NCI-H2029 (cell line): ENCODE data around the gene S100A5.
A peak's percentile ranks its signal among the peaks of the same experiment; 100 is the strongest.

Experiments
- DNase-seq: peaks from one replicate; lab custom pipeline; 2025; lab: John Stamatoyannopoulos, UW

The S100A5 gene

DNA sequence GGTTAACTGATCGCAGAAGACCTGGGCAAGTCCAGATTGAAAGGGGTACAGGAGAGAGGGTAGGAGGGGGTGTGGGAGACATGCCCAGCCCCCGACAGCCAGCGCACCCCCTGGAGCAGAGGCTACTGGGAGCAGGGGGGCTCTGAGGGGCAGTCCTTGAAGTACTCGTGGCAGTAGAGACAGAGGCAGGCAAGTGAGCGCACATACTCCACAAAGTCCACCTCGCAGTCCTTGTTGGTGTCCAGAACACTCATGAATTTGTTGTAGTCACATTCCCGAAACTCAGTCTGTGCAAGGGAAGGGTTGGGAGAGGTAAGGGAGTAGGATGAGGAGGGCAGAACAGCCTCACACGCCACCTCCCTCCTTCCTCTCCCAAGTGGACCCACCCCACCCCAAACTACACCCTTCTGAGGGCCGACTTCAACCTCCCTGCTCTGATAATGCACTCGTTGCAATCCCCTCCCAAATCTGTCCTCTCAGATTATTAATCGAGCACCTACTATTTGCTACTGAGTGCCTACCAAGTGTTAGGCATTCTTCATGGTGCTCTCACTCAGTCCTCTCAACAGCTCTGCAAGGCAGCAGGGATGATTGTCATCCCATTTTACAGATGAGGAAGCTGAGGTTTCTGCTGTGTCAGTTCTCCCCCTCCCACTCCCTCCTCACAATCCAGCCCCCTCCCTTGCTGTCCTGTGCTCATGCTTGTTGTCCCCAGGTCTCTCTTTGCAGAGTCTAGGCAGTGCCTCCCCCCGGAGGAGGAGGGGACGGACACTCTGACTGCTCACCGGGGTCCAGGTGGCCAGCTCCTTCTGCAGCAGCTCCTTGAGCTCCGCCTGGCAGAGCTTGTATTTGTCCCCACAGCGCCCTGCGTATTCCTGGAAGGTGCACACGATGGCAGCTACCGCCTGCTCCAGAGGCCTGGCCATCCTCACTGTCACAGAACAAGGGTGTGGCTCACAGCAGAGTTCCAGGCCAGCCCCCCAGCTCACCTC lies 7.1 kb upstream of the S100A5 start:
- DNase-seq: no peak

GRCh38 chr1:153546796-153547559 lies 6.2 kb upstream of the S100A5 start:
- DNase-seq: no peak

DNA sequence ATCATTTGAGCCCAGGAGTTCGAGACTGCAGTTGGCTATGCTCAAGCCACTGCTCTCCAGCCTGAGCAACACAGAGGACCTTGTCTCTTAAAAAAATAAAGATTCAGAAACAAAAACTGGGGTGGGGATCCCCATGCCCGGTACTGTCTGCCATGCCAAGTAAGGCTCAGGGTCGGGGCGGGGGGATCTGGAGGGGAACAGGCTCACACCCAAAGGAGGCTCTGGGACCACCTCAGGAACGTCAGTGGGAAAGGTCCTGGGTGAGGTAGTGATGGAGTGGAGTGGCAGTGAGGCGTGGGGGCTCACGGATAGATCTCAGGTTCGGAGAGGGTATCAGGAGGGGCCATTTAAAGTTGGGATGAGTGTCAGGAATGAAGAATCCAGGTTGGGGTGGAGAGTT lies 5.6 kb upstream of the S100A5 start:
- DNase-seq: no peak

DNA sequence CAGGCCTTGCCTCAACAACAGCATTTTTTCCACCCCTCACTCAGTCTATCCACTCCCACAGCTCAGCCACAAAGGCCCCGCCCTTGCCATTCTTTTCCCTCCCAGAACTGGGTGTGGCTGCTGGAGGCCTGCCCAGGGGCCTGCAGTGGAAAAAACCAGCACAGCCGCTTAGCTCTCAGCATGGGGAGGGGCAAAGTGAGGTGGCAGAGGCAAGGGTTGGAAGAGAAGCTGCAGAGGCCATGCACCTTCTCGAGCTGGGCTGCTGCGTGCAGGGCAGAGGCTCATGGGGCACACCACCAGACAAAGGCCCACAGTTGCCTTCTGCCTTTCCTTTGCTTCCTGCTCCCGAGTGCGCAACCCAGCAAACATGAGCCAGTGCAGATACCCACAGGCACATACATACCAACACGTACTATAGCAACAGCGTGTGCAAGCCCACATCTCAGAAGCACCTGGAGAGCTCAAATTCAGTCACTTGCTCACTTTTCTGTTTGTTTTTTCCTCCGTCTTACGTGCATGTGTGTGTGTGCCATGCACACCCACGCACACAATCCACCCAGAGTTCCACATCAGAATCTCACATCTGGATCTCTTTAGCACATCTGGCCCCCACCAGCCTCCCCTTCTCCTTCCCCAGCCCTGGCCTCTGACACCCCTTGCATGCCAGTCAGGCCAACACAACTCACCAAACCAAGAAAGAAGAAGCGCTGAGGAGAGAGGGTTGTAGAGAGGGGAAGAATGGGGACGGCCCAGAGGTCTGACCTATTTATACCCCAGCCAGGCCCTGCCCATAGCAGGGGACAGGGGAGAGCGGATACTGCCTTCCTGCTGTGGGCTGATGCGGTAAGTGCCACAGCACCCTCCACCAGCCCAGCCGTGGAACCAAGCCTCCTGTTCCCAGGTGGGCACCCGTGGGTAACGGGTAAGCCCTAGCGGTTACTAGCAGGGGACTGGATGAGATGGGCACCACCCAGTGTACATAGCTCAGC lies 4.6 kb upstream of the S100A5 start, which contains the start of gene S100A4:
S100A4 (minus strand) TSS at position 740 of the 989 bp plus-strand sequence. CDS start 1,012 bp downstream, outside the sequence.
- peak; percentile 84 for DNase-seq

DNA sequence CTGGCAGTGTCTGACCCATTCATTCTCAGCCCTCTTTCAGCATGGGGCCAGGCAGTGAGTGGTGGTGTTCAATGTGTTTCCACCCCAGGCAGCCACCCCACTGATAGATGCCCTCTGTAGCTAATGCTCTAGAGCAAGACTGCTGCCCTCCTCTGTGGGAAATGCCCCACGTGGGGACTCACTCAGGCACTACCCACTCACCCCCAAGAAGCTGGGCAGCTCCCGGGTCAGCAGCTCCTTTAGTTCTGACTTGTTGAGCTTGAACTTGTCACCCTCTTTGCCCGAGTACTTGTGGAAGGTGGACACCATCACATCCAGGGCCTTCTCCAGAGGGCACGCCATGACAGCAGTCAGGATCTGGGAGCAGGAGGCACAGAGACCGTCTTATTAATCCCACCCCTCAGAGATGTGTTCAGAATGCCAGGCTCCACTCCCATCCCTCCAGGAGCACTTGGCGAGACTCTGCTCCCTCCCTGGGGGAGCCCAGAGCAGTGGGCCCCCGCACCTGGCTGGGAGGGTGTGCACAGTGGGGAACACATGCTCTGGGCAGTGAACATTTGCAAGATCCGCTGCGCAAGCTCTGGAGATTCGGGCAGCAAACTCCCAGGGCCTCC lies 3.8 kb upstream of the S100A5 start:
- DNase-seq: no peak

GRCh38 chr1:153543736-153544135 lies 3.0 kb upstream of the S100A5 start:
- no peak for DNase-seq

DNA sequence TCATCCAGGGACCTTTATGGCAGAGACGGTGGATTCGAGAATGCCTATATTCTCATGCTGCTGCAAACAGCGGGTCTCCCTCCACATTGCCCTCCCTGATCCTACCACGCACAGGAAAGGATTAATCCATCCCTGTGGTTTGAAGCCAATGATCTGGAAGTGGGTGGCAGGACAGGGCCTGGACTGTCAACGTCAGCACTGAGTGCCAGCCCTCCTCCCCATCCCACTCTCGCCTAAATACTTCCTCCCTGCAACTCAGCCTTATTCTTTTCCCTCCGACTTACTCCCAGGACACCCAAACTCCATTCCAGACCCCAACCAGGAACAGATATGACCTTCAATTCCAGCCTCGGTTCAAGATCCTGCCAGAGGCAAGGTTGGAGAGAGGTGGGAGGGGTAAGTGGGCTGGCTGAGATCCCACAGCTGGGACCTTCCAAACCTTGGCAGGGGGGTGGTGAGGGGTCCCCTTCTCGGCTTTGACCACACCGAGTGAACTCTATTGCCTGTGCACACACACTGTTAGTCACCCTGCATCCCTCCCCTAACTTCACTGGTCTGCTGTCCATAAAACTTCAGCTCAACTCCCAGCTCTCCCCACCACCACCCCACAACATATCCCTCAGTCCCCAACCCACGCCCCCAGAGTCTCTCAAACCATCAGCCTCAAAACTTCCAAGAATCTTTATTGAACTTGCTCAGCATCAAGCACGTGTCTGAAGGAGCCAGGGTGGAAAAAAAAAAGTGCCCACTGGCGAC lies 2.4 kb upstream of the S100A5 start:
- no peak for DNase-seq

- no peak for DNase-seq
Observed at GRCh38 chr1:153541641-153542590, 1.2 kb upstream of the S100A5 start.

GRCh38 chr1:153539395-153540093 lies 1.2 kb downstream of the S100A5 start:
- peak; percentile 56 for DNase-seq

GRCh38 chr1:153538315-153538821 lies 2.4 kb downstream of the S100A5 start:
- peak; percentile 72 for DNase-seq

DNA sequence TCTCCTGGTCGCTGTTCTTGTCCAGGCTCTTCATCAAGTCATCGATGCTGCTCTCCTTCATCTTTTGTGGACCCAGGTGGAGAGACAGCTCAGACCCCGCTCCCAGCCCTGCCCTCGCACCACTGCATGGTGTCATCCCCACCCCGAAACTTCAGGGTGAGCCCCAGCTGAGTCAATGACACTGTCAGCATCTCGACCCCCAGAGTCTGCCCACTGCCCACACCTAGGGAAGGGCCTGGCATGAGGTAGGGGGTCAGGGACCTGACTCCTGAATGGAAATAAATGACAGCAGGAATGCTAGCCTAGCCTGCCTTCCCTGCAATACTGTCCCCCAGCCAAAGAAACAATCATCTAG lies 3.4 kb downstream of the S100A5 start:
- DNase-seq: no peak

DNA sequence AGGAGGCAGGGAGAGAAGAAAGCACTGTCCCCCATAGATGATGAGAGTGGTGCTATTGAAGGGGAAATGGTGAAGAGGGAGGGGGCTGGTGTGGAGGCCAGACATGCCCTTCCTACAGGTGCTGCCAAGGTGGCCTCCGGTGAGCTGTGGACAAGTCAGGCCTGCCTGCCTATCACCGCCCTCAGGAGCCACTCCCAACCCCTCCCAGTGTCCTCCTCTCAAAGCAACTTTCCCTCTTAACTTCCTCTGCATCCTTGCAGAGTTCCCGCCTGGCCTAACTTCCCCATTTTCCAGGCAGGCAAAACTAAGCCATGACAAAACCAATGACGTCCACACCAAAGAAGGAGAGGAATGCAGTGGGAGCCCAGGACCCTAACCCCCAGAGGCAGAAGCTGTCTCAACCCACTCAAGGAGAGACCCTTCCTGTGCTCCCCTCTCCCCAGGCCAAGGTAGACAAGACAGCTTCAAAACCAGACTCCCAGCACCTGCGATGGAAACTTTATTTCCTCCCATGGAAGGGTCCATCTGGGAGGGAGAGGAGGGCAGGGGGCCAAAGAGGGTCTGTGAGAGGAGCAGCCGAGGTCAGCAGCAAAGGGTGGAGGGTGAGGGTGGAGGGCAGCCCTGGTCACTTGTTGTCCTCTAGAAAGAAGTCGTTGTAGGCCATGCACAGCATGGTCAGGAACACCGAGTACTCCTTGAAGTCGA lies 3.9 kb downstream of the S100A5 start:
- no peak for DNase-seq

DNA sequence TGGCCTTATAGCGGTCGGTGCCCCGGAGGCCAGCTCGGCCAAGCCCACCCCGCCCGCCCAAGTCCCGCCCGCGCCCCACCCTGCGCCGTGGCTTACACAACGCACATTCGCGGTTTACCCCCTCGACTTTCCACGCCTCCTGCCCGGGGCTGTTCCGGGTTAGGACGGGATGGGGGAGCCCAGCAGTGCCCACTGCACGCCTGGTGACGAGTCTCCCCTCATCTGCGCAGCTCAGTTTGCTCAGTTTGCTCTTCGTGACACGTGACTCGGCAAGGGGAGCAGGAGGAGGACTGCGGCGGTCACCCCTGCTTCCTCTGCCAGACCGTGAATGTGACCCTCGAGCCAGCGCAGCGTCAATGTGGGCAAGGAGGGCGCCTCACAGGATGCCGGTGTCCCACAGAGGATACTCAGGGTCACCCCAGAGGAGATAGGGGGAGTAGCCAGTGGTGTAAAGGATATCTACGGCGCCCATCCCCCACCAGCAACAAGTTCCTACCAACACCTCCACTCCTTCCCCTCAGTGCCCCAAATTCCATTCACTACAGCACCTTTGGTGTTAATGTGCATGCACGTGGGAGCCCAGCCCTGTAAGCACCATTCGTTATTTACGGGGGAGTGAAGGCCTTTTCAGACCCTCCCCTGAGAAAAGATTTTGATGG lies 4.6 kb downstream of the S100A5 start:
- DNase-seq: peak; percentile 32

DNA sequence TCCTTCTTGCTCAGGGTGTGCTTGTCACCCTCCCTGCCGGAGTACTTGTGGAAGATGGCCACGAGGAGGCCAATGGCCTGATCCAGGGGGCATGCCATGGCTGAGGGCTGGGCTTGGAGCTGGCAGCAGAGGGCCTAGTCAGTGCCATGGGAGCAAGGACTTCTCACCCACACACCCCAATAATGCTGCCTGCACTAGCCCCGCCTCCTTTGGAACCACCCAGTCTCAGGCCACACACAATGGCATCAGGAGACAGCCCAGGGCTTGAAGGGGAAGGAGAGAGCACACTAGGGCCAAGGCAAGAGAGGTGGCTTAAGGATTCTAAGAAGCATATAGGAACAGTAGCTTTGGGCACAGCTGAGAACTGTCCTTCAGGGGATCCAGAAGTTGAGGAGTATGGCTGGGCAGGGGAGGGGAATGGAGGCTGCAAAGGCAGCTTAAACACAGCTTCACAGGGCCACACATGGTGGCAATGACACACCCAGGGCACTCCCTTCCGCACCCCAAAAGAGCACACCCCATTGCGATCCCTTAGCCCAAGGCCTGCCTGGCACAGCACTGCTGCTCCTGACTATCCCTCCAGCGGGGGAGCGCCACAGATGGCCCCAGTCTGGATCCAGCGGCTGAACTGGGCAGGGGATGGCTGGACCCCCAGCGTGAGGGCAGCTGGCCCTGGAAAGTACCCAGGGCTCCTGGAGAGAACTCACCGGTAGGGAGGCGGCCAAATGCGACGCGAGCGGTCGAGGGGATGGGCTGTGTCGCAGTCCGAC lies 5.3 kb downstream of the S100A5 start, which contains the start of gene S100A6:
S100A6 (minus strand) TSS at position 750 of the 770 bp plus-strand sequence; CDS start at position 98, 652 bp downstream.
- DNase-seq: no peak

DNA sequence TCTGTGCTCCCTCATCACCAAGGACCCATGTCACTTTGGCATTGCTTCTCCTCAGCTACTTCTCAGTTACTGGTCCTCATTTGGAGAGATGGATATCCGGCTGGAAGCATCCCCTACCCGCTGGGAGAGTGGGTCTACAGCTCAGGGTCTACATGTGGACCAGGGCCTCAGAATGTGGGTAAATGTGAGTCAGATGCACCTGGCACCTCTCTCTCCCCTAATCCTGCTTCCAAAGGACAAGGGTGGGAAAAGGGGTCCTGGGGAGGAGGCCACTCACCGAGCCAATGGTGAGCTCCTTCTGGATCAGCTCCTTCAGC lies 5.9 kb downstream of the S100A5 start:
- no peak for DNase-seq

DNA sequence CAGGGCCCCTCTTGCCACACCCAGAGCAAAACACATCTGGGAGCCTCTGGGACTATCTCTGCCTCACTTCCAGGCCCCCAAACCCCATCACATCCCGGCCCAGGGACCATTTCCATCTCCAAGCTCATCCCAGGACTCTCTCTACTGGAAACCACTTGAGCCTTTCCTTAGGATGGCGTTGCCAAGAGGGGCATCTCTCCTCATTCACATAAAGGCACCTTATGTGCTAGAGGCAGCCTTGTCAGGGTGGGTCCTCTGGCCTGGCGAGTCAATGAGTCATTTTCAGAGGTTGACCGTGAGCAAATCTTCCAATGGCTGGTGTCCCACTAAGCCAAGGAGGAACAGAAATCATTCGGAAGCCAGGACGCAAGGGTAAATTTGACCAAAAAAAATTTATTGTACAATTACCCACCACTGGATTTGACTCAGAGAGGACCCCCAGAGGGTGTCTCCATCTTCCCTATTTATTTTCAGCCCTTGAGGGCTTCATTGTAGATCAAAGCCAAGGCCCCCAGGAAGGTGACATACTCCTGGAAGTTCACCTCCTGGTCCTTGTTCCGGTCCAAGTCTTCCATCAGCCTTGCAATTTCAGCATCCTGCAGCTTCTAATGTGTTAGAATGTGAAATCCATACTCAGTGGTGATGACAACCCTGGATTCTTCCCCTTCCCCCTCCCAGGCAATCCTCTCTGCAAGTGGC lies 6.4 kb downstream of the S100A5 start:
- no peak for DNase-seq
